Measurements from ENCODE around the gene TIMM23.
"Not testable (repeated sequence)": the region's sequence is repeated elsewhere in the genome, so short reads cannot be mapped to it uniquely, and the experiment has no call there.

TIMM23 gene, protein sequence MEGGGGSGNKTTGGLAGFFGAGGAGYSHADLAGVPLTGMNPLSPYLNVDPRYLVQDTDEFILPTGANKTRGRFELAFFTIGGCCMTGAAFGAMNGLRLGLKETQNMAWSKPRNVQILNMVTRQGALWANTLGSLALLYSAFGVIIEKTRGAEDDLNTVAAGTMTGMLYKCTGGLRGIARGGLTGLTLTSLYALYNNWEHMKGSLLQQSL

DNA sequence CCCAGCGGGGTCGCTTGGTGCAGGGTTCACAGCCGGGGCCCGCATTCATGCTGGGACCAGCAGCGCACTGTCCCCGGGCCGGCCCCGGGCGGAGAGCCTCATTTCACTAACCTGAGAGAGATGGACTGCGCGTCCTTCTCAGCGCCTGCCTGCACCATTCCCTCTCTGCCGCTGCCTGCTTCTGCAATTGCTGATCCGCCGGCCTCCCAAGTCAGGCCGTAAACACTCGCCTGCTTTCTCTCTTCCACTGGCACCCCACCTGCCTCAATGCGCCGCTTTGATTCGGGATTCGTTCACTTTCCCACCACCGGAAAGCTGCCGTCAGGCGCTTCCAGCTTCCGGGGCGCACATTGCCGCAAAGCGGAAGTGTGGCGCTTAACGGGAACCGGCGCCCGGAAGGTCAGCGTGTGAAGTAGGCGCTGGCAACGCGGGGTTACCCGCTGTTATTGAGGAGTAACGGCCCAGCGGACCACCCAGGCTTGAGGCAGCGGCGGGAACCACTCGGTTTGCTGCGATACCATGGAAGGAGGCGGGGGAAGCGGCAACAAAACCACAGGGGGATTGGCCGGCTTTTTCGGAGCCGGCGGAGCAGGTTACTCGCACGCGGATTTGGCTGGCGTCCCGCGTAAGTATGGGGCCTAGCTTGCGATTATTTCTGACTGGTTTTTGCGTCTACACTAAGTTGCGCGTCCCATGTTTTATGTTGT, at the start of gene TIMM23:
Gene TIMM23 (plus strand): TSS at position 384 of the 707 bp plus-strand sequence. CDS start 136 bp downstream, at position 520.
- DNase-seq (ENCODE audit: low spot score), result peak; percentile 91

DNA sequence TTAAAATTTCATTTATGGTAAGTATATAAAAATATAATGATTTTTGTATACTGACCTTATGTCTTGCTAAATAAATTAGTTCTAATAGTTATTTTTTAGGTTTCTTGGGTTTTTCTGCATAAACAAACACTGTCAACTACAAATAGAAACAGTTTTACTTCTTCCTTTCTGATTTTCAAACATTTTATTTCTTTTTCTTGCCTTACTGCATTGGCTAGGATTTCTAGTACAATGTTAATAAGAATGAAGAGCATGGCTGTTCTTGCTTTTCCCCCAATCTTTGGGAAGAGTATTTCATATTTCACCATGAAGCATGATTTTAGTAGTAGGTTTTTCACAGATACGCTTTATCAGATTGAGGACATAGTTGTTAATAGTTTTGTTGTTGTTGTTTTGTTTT, 45.5 kb upstream of the TIMM23 start:
- DNase-seq (ENCODE audit: low spot score), result not testable (repeated sequence)

DNA sequence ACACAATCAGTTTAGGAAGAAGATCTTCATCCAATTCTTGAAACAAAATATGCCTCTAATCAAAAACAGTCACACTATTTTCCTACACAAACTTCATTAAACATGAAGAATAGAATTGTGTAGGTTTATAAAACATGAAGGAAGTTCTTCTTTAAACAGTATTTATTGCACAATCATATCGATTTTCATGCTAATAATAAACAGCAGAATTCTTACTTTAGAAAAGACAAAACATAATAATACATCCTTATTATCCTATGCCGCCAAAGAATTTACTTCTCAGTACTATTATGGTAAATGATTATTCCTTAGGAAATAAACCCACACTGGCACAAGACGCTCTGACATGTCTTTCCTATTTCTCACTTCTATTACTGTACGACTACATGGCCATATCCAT, 41.0 kb upstream of the TIMM23 start:
- DNase-seq (ENCODE audit: low spot score), result not testable (repeated sequence)

DNA sequence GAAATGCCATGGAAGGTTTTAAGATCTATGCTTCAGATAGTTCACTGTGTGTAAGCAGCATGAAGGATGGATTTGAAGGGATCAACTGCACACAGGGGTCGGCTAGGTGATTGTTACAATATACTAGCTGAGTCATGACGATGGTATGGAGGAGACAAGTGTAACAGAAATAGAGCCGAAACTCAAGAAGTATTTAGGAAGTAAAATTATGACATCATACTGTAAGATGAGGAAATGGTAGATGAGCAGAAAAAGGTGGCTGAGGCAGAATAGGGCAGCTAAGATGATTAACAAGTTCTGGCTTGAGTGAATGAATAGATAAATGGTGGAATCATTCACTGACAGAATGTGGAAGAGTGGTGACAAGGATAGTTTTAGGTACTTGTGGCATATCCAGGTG, 37.5 kb upstream of the TIMM23 start:
- DNase-seq (ENCODE audit: low spot score), result not testable (repeated sequence)

DNA sequence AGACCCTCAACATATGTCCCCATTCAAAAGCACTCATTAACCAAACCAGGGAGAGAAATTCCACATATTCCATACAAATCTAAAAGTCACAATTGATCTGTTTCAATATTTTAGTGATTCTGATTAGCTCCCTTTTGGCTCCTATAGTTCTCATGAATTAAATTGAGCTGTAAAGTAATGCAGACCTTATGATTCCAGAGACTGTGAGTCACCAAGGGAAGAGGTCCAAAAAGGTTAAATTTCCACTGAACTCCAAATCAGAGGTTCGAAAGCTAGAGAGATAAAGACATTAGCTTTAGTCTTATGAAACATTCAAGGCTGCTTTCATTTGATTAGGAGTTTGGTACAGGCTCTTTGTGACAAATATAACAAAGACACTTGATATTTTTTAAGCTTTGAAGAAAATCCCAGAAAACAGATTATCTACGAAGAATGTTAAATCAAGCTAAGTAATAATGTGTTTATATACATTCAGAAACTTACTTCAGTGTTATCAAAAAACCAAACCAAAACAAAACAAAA, 33.1 kb upstream of the TIMM23 start:
- not testable (repeated sequence) for DNase-seq (ENCODE audit: low spot score)

DNA sequence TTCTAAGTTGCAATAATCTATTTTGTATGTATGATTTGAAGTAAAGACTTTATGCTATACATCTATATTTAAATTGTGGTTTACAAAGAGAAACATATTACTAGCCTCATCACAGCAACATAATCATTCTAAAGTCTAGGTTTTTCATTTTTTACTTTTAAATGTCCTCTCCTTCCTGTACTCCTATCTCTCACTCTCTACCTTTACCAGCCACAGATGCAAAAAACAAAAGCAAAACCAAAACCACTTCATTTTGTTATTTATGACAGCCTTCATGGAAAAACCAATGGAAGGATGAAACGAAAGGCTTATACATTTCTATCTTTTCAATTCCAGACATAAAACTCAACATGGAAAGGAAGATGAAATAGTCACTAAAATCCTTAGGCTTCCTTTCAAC, 31.1 kb upstream of the TIMM23 start:
- not testable (repeated sequence) for DNase-seq (ENCODE audit: low spot score)

DNA sequence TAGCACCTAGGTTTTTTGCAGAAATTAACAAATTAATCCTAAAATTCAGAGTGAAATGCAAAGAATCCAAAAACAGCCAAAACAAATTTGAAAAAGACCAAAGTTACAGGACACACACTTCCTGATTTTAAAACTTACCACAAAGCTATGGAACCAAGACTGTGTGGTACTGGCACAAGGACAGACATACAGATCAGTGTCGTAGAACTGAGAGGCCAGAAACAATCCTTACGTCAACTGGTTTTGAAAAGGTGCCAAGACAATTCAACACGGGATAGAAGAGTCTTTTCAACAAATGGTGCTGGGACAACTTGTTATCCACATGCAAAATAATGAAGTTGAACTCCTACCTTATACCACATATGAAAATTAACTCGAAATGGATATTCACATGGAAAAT, 26.8 kb upstream of the TIMM23 start:
- DNase-seq (ENCODE audit: low spot score), result not testable (repeated sequence)

DNA sequence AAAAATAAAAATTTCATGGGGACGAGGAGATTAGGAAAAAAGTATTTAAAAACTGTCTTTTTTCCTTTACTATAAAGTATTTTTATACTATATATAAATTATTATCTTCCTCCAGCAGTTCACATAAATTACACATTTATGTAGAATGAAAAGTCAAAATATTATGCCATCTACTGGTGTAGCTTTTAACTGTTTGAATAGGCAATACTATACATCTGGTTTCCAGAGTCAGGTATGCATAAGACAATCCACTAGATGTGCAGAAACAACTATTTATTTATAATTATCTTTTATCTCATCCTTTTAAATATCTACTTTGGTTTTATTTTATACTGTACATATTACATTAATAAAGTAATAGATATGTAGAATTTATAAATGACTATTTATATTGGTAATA, 24.9 kb upstream of the TIMM23 start:
- DNase-seq (ENCODE audit: low spot score), result not testable (repeated sequence)

DNA sequence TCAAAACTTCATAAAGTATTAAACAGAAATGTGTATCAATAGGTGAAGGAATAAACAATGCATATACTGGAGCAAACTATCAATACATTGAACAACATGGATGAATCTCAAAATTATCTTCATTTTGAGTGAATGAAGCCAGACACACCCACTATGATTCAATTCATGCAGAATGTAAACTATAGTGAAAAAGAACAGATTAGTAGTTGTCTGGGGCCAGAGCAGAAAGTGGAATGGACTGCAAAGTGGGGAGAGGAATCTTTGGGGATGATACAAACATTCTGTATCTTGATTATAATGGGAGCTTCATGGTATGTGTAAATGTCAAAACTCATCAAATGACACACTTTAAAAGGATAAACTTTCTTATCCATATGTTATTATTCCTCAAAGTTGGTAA, 23.5 kb upstream of the TIMM23 start:
- DNase-seq (ENCODE audit: low spot score), result not testable (repeated sequence)

DNA sequence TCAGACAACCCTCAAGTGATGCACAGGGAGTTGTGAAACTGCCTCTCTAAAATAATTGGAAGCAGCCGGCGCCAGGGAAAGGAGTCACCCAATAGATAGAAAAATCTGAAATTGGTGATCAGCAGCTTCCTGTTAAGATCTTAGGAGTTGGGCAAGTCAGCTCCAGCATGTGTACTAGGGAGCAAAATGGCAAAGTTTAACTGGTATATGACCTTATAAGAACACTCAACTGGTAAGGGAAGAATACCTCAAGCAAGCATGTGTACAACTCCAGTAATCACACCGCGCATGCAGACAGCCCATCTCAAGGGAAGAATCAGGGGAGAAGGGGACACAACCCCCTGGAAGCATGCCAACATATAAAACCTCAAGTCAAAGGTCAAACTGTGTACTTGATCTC, 17.9 kb upstream of the TIMM23 start:
- not testable (repeated sequence) for DNase-seq (ENCODE audit: low spot score)

DNA sequence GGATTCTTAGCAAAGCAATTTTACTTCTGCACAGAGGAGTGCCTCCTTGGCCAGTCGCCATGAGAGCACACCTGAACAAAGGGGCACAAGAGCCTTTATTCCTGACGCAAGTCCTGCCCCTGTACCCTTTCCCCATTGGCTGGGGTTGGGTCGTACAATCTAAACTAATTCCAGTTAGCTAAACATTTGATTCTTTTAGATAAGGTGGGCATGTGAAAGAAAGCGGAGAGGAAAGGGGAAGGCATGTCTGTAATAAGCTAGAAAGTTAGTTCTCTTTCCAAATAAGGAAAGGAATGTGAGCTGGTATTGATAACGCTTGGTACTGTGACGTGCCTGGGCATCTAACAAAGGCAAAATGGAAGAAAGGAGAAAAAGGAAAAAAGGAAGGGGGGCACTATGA, 15.7 kb upstream of the TIMM23 start:
- DNase-seq (ENCODE audit: low spot score), result not testable (repeated sequence)

DNA sequence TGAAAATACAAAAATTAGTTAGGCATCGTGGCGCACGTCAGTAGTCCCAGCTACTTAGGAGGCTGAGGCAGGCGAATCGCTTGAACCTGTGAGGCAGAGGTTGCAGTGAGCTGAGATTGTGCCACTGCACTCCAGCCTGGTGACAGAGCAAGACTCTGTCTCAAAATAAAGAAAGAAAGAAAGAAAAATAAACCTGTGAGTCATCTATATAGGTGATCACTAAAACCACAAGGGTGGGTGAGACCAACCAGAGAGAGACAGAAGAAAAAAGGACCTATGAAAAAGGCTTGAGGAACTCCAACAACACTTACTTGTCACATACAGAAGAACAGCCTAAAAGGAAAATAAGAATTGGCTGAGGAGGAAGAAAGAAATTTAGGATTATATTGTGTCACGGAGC, 14.4 kb upstream of the TIMM23 start:
- DNase-seq (ENCODE audit: low spot score), result not testable (repeated sequence)

DNA sequence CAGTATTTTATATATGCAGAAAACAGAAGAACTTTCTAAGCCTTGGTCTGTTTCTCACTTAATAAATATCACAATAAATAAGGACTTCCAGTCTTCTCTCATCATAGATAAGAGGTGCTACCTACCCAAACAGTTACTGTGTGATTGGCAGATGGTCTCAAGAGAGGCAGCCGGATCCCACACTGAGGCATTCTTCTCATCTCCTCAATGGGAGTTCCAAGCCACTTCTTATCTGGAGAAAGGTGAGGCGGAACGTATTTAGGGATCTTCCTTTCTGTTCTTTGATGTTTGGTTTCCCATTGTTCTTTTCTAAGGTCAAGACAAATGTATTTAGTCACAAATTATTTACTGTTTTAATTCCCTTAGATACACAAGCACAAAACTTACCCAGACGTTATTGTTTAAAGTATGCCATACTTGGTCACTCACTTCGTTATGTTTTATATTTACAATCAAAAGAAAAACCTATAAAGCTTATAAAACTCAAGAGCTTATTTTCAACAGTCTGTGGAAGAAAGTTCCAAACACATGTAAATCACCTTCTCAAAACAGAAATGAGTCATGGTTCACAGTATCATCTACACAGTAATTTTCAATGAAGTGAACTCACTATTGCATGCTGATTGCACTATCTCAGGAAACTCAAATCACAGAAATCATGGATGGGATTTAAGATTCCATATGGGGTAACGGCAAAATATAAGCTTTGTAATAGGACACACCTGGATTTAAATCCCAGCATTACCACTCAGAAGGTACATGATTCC, 9.4 kb upstream of the TIMM23 start:
- not testable (repeated sequence) for DNase-seq (ENCODE audit: low spot score)

DNA sequence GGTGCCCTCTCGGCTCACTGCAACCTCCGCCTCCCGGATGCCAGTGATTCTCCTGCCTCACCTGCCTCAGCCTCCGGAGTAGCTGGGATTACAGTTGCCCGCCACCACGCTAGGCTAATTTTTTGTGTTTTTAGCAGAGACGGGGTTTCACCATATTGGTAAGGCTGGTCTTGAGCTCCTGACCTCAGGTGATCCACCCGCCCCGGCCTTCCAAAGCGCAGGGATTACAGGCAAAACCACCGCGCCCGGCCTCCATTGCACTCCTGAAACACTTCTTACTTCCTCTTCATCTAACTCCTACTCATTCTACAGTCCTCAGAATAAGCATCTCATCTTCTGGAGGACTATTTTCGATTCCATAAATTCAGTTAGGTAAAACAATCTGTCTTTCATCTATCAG, 1.3 kb upstream of the TIMM23 start:
- not testable (repeated sequence) for DNase-seq (ENCODE audit: low spot score)

DNA sequence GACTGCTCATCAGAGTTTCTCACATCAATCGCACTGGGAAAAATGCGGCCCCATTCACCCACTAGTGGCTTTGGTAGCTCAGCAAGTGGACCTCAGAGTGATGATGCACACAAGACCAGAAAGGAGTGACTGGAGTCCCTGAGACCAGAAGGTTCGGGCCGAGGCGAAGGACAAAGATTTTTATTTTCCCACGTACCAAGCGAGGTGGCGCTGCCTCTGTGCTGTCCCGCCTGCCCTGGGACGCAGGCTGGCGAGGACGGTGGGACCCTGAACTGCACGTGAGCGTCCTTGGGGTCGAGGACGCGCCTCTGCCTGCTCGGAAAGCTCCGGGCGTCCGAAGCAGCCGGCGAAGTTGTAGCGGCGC, 565 bp upstream of the TIMM23 start:
- peak; percentile 39 for DNase-seq (ENCODE audit: low spot score)

DNA sequence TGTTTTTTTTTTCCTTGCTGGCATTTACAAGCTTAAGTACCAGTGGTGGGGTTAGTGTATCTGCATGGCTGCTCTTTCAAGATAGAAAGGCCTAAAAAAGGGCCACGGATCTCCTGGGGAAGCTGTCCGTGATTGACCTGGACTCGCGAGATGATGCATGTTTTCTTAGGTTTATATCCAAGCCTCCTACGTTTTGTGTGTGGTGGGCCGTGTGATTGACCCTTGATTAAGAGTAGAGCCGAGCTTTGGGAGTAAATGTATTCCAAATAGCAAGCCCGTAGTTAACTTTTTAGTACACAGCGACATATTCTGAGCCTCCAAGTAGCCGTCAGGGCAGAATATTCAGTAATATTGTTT, 502 bp downstream of the TIMM23 start:
- peak; percentile 43 for DNase-seq (ENCODE audit: low spot score)

DNA sequence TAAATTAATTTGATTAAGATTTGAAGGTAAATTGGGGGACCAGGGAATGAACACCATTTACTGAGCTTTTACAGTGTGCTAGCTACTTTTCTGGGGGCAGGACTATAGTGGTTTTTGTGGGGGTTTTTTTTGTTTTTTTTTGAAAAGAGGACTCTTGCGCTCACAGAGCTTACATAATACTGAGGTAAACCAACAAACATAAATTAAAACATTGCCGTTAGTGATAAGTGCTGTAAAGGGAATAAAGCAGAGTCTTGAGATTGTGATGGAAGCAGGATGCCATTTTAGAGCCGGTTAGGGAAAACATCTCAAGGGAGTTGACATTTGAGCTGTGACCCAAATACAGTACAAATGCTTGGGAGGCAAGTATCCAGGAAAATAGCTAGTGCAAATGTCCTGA, 1.8 kb downstream of the TIMM23 start:
- DNase-seq (ENCODE audit: low spot score), result not testable (repeated sequence)

DNA sequence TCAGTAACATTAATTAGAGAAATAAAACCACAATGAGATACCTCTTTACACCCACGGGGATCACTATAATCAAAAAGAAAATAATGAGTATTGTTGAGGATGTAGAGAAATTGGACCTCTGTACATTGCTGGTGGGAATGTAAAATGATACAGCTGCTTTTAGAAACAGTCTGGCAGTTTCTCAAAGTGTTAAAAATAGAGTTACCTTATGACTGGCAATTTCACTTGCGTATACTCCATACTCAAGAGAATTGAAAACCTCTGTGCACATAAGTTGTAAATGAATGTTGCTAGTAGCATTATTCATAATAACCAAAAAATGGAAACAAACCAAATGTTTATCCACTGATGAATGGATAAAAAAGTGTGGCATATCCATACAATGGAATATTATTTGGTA, 6.3 kb downstream of the TIMM23 start:
- not testable (repeated sequence) for DNase-seq (ENCODE audit: low spot score)

DNA sequence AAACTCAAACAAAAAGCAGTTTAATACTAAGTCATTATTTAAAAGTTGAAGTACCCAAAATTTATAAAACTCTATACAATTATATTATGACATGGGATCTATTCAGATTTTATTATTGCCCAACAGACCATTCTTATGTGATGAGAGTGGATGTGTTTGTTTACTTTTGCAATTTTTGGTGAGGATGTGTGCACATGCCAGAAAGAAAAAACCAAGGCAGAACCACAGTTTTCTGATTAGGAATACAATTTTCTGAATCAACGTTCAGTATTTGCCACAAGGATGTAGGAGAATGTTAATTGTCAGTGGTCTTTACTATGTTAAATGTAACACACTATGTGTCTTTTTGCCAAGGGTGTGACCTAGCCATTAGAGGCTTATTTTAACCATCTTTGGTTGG, 9.1 kb downstream of the TIMM23 start:
- DNase-seq (ENCODE audit: low spot score), result not testable (repeated sequence)

DNA sequence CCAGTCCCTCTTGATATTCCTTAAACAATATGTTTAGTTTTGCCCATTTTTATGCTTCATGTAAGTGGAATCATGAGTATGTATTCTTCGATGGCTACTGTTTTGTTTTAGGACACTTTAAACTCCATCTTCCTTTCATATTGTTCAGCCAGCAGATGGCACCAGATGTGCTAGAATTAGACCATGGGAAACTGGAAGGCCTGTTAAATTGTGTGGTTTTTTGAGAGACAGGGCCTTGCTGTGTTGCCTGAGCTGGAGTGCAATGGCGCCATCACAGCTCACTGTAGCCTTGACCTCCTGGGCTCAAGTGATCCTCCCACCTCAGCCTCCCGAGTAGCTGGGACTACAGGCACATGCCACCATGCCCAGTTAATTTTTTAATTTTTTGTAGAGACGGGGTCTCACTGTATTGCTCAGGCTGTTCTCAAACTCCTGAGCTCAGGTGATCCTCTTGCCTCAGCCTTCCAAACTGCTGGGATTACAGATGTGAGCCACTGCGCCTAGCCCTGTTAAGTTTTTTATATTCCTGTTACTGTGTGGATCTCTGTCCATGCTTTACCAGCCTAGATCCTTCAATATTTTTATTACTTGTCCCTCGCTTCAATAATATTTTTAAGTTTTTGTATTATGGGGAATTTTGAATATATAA, 11.4 kb downstream of the TIMM23 start:
- peak; percentile 73 for DNase-seq (ENCODE audit: low spot score)

DNA sequence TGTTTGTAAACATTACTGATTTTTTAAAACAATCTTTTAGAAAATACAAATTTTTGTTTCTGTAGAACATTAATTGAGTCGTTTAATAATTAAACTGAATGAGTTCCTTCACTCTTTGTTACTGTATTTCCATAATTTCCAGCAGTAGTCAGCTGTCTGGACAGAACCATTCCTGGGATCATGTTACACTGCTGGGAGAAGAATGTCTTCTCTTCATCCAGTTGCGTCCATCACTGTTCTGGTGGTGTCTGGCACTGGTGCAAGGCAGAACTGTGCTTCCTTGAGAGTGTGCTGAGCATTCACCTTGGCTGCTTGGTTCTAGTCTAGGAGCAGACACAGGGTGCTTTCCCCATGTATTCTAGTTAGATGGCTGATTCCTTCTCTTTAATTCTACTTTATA, 12.2 kb downstream of the TIMM23 start:
- DNase-seq (ENCODE audit: low spot score), result not testable (repeated sequence)

DNA sequence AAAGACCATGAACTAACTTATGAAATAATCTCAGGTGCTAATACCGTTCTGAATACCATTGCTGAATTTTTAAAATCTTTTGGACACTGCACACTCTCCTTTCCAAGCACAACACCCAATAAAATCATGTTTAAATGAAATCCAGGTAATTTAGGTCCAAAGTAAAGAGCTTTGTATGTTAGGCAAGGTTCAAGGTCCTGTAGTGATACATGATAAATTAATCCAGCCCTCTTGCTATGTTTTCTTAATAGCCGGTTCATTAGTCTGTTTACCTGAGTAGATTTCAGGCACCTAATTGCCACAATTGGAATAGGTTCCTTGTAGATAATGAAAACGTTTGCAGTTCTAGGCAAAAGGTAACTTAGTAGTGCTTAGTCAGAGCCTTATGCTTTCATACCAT, 13.3 kb downstream of the TIMM23 start:
- DNase-seq (ENCODE audit: low spot score), result not testable (repeated sequence)

Measured in NAMALWA (cell line).